ENCODE data around the gene HSPA8.

GRCh38 chr11:123051146-123051545, 10.8 kb downstream of the HSPA8 start:
- TF ChIP-seq SATB2 (CRISPR knock-in tag; IDR thresholded peaks at IDR 0.05), result no peak
- TF ChIP-seq ZBTB43 (CRISPR knock-in tag; conservative IDR thresholded peaks at IDR 0.05), result no peak
- TF ChIP-seq POLR2A (IDR thresholded peaks at IDR 0.05; ENCODE audit: insufficient read depth in 1 of 2, low read depth in 2 of 2, low read length in 2 of 2), result no peak
- TF ChIP-seq RAD21 (CRISPR knock-in tag; IDR thresholded peaks at IDR 0.05), result no peak
- TF ChIP-seq IRF2 (CRISPR knock-in tag; IDR thresholded peaks at IDR 0.05), result no peak
- TF ChIP-seq NCOA2 (CRISPR knock-in tag; IDR thresholded peaks at IDR 0.05), result no peak
